Camera-type eye (tissue), 1 donor: ENCODE data around the gene ASB4. TPM values are rescaled to one million over a fixed set of nuclear protein-coding genes. Genes with fewer than 3 reads are reported as not detected.

ENCODE experiments used
- total RNA-seq: library from RNA; depleted of rRNA; stranded (reverse); fragments of >200 nt; gene quantifications from one replicate; pipeline ENCODE4 v1.2.3, GENCODE V29; 2014

The ASB4 gene
- 1.0 TPM for total RNA-seq

GRCh38 chr7:95485391-95486123 is at the start of gene ASB4:
ASB4 (plus strand) TSS chr7:95485943; CDS start chr7:95485972, 29 bp downstream.

Other genes starting within 250 kb of the ASB4 start
- not detected for gene PON1, start 161.4 kb upstream of the ASB4 start, total RNA-seq
- gene PON3, start 89.6 kb upstream of the ASB4 start, total RNA-seq = 1.4 TPM
- gene PON2, start 50.9 kb upstream of the ASB4 start, total RNA-seq = 109 TPM
- gene PDK4, start 110.6 kb downstream of the ASB4 start, total RNA-seq = 8.9 TPM